HepG2 (cell line): Measurements from ENCODE around the gene UST. TPM values are rescaled to one million over a fixed set of nuclear protein-coding genes. Genes with fewer than 3 reads are reported as not detected.

Experiments used
- ATAC-seq: fragments of 200-7000 bp; cut with Tn5 transposase; 3 replicates; pipeline ENCODE4 v1.9.1; 2020; ENCODE audit warnings: mild to moderate bottlenecking, moderate library complexity
- BruUV-seq: library from RNA; stranded (reverse); fragments of 400-500 nt; replicated peaks from 2 replicates; lab custom pipeline; 2021; lab: Mats Ljungman, UMichigan
- CTCF ChIA-PET: fragments of 300-600 bp; formaldehyde crosslinking; extraction: SDS; loops from one replicate; lab custom pipeline; 2021; ENCODE audit warnings: low total read pairs, inconsistent platforms, low intra/inter-chr PET ratio; lab: Yijun Ruan, JAX
- POLR2A ChIA-PET: fragments of 350-600 bp; sonication (Branson Sonifier 250); formaldehyde crosslinking; loops from one replicate; lab custom pipeline; 2020; ENCODE audit warnings: antibody characterized with exemption, inconsistent platforms; lab: Yijun Ruan, JAX
- DNase-seq: peaks from one replicate; pipeline ENCODE4 v3.0.0-alpha.2; 2015; ENCODE audit warnings: low spot score
- FAIRE-seq: peaks from 3 replicates; lab custom pipeline; 2011; peaks lifted over from hg19 to GRCh38; lab: Jason Lieb, UNC
- H2AFZ ChIP-seq: one replicate; pipeline ENCODE4 v1.6.1; 2011; ENCODE audit warnings: low read length, inconsistent platforms
- H3K27ac ChIP-seq: fragments of 300-600 bp; 3 replicates; pipeline ENCODE4 v1.8.0; 2011; ENCODE audit warnings: mixed run types, mild to moderate bottlenecking, mixed read lengths, low read length, inconsistent platforms; ENCODE audit not compliant: insufficient read depth; ENCODE audit errors: extremely low read length
- H3K27me3 ChIP-seq, 2 experiments: fragments of 200-600 bp in 1 of 2; 2 replicates in 1 of 2; 3 replicates in 1 of 2; pipeline versions ENCODE4 v1.6.0 to v1.8.0; 2011; ENCODE audit warnings: low read length in 2 of 2, mild to moderate bottlenecking in 2 of 2, moderate library complexity in 2 of 2, inconsistent platforms in 1 of 2; ENCODE audit not compliant: insufficient read depth in 2 of 2, control insufficient read depth in 1 of 2
- H3K36me3 ChIP-seq, 2 experiments: fragments of 200-600 bp in 1 of 2; replicated peaks in 1 of 2; 2 replicates in 1 of 2; 3 replicates in 1 of 2; pipeline versions ENCODE4 v1.5.1 to v1.8.0; 2011; ENCODE audit warnings: low read length in 2 of 2, inconsistent platforms in 1 of 2; ENCODE audit not compliant: insufficient read depth in 2 of 2, control insufficient read depth in 1 of 2
- H3K4me1 ChIP-seq: 2 replicates; pipeline ENCODE4 v1.5.1; 2012; ENCODE audit warnings: low read length, inconsistent platforms; ENCODE audit not compliant: insufficient read depth
- H3K4me2 ChIP-seq: 2 replicates; pipeline ENCODE4 v1.6.0; 2011; ENCODE audit warnings: low read depth, low read length, inconsistent platforms
- H3K4me3 ChIP-seq, 3 experiments: fragments of 200-600 bp in 1 of 3; sonication (generic), shearing (Covaris generic) in 1 of 3; replicated peaks in 1 of 3; 2 replicates each; pipeline ENCODE4 v1.5.1; 2011 to 2016; ENCODE audit warnings: low read length in 3 of 3, inconsistent platforms in 2 of 3, low read depth in 2 of 3, mild to moderate bottlenecking in 2 of 3, control low read depth in 1 of 3, mixed read lengths in 1 of 3; ENCODE audit not compliant: insufficient read depth in 1 of 3
- H3K79me2 ChIP-seq: one replicate; pipeline ENCODE4 v1.6.1; 2011; ENCODE audit warnings: low read length, inconsistent platforms; ENCODE audit not compliant: insufficient read depth
- H3K9ac ChIP-seq: 2 replicates; pipeline ENCODE4 v1.6.0; 2011; ENCODE audit warnings: mild to moderate bottlenecking, low read depth, low read length, inconsistent platforms; ENCODE audit not compliant: insufficient read depth
- H3K9me3 ChIP-seq: 2 replicates; pipeline ENCODE4 v1.5.1; 2012; ENCODE audit warnings: mild to moderate bottlenecking, low read length
- H4K20me1 ChIP-seq: 2 replicates; pipeline ENCODE4 v1.6.0; 2011; ENCODE audit warnings: inconsistent platforms, mild to moderate bottlenecking, low read length, moderate library complexity; ENCODE audit not compliant: insufficient read depth
- HMGXB4 ChIP-seq, 2 experiments: sonication (generic) in 1 of 2; formaldehyde crosslinking in 1 of 2; IDR thresholded peaks; 2 replicates each; pipeline versions ENCODE4 v1.4.0 to v1.6.1; 2018 to 2020; ENCODE audit warnings: missing genetic modification reagents in 2 of 2, borderline replicate concordance in 1 of 2, low read depth in 1 of 2, mild to moderate bottlenecking in 1 of 2, missing biosample characterization in 1 of 2
- HNF4A ChIP-seq: sonication (generic); formaldehyde crosslinking; IDR thresholded peaks from 2 replicates; pipeline ENCODE4 v1.4.0; 2020; ENCODE audit warnings: missing genetic modification reagents
- PHF21A ChIP-seq: sonication (generic); formaldehyde crosslinking; IDR thresholded peaks from 2 replicates; pipeline ENCODE4 v1.5.0; 2020; ENCODE audit warnings: mild to moderate bottlenecking, missing genetic modification reagents
- PLSCR1 ChIP-seq: sonication (generic); formaldehyde crosslinking; IDR thresholded peaks from 2 replicates; pipeline ENCODE4 v1.5.0; 2020; ENCODE audit warnings: missing genetic modification reagents, mild to moderate bottlenecking, borderline replicate concordance
- TERF1 ChIP-seq: sonication (generic); formaldehyde crosslinking; IDR thresholded peaks from 2 replicates; pipeline ENCODE4 v1.8.0; 2022; ENCODE audit warnings: mild to moderate bottlenecking, missing genetic modification reagents, moderate library complexity
- TFAP4 ChIP-seq: sonication (generic); IDR thresholded peaks from 2 replicates; pipeline ENCODE4 v1.6.1; 2016; ENCODE audit warnings: low read depth, borderline replicate concordance
- ZFP36L2 ChIP-seq: sonication (generic); formaldehyde crosslinking; IDR thresholded peaks from 2 replicates; pipeline ENCODE4 v1.4.0; 2020; ENCODE audit warnings: missing genetic modification reagents
- ZMYM3 ChIP-seq: sonication (generic); formaldehyde crosslinking; IDR thresholded peaks from 2 replicates; pipeline ENCODE4 v1.5.1; 2020; ENCODE audit warnings: mild to moderate bottlenecking, missing genetic modification reagents
- ZNF30 ChIP-seq: sonication (generic); formaldehyde crosslinking; IDR thresholded peaks from 2 replicates; pipeline ENCODE4 v1.5.0; 2020; ENCODE audit warnings: mild to moderate bottlenecking, missing genetic modification reagents
- ZNF382 ChIP-seq: sonication (generic); formaldehyde crosslinking; IDR thresholded peaks from 2 replicates; pipeline ENCODE4 v1.5.0; 2020; ENCODE audit warnings: missing genetic modification reagents, mild to moderate bottlenecking, borderline replicate concordance
- ZNF543 ChIP-seq: sonication (generic); formaldehyde crosslinking; IDR thresholded peaks from 2 replicates; pipeline ENCODE4 v1.4.0; 2020; ENCODE audit warnings: mild to moderate bottlenecking, missing genetic modification reagents
- ZNF614 ChIP-seq: IDR thresholded peaks from 2 replicates; pipeline ENCODE4 v1.6.1; 2018; ENCODE audit warnings: missing biosample characterization, missing genetic modification reagents, inconsistent platforms, borderline replicate concordance
- WGBS: methylation state at CpG from one replicate; pipeline ENCODE4 v1.1.6; 2017; ENCODE audit warnings: low lambda C conversion rate; 5-methylcytosine and 5-hydroxymethylcytosine counted together
- in situ Hi-C: cut with HindIII; loops from 2 replicates; pipeline ENCODE4 v1.10.0; 2017; ENCODE audit warnings: low pct_unique_long_range_greater_than_20kb; ENCODE audit not compliant: extremely low pct_ligation_motif_present
- intact Hi-C: fragments of 100-400 bp; cut with micrococcal nuclease; formaldehyde crosslinking; loops from one replicate; pipeline ENCODE4 v1.10.0; 2022; ENCODE audit not compliant: unreplicated experiment
- polyA plus RNA-seq, 8 experiments: library from polyadenylated mRNA; depleted of rRNA in 3 of 8; stranded (reverse) in 7 of 8; unstranded in 1 of 8; fragments of >200 nt; fragmentation: Illumina TruSeq in 4 of 8; extraction: Trizol in 4 of 8; gene quantifications; 2 replicates each; pipeline versions ENCODE4 v1.2.1 to v1.2.3, GENCODE V29; 2011 to 2016; ENCODE audit warnings: low read depth in 4 of 8, missing spikeins in 1 of 8, mixed read lengths in 1 of 8; ENCODE audit not compliant: insufficient read depth in 1 of 8
- total RNA-seq, 5 experiments: library from RNA; depleted of rRNA; stranded (reverse); fragments of >200 nt; fragmentation: Illumina TruSeq; extraction: Trizol; gene quantifications; 2 replicates each; pipeline ENCODE4 v1.2.3, GENCODE V29; 2016; ENCODE audit warnings: low read depth in 1 of 5

The UST gene
- total and polyA plus RNA-seq, 2 of the 13 experiments (the other 11 are each of a cell fraction or from before 2014, with no cell fraction given) = 0.27 TPM; not detected in 1

- ChIA-PET POLR2A (no interaction called here), CTCF (no interaction called here)
- no TSS peak for BruUV-seq
- no peak for FAIRE-seq
- H2AFZ ChIP-seq = no peak overlapping the region
- WGBS = 63% methylated on average over 2 of the region's 2 CpGs
- H3K4me2 ChIP-seq = no peak overlapping the region
- H3K9ac ChIP-seq = no peak overlapping the region
- H3K27me3 ChIP-seq = no peaks in the 10 kb centered on the region
- H4K20me1 ChIP-seq = no peaks in the 10 kb centered on the region
- H3K9me3 ChIP-seq = no peaks in the 10 kb centered on the region
- H3K4me3 ChIP-seq = no peak overlapping the region
- no peaks in the 10 kb centered on the region for H3K36me3 ChIP-seq
- no peak for DNase-seq
- intact Hi-C loops (no loop called here), in situ Hi-C loops (no loop called here)
- TF ChIP-seq ZNF382 = no peak
- no peak for TF ChIP-seq PHF21A (CRISPR knock-in tag)
- no peak for TF ChIP-seq ZNF614 (CRISPR knock-in tag)
- ATAC-seq = no peak
- peaks cover 7% of the 10 kb centered on the region for H3K4me1 ChIP-seq
- H3K79me2 ChIP-seq = no peaks in the 10 kb centered on the region
- H3K27ac ChIP-seq = no peak overlapping the region
Measured at GRCh38 chr6:149049230-149049629, 302.4 kb downstream of the UST start.

- BruUV-seq = no TSS peak
- Histone ChIP-seq H3K27me3 (no peaks in the 10 kb centered on the region), H3K27ac (no peak overlapping the region), H3K79me2 (no peaks in the 10 kb centered on the region), H3K4me2 (no peak overlapping the region), H3K4me1 (peaks cover 17% of the 10 kb centered on the region), H3K9me3 (no peaks in the 10 kb centered on the region), H3K36me3 (no peaks in the 10 kb centered on the region), H2AFZ (no peak overlapping the region), H3K4me3 (no peak overlapping the region), H4K20me1 (no peaks in the 10 kb centered on the region), H3K9ac (no peak overlapping the region)
- ATAC-seq (no peak), FAIRE-seq (no peak), DNase-seq (no peak)
- ChIA-PET POLR2A (no interaction called here), CTCF (no interaction called here)
- in situ Hi-C loops (no loop called here), intact Hi-C loops (no loop called here)
- whole genome bisulfite sequencing = 18% methylated on average over 1 of the region's 1 CpG
- TF ChIP-seq HNF4A (CRISPR knock-in tag) = no peak
- TF ChIP-seq ZNF543 (CRISPR knock-in tag) = no peak
- no peak for TF ChIP-seq TERF1
- TF ChIP-seq PLSCR1 (CRISPR knock-in tag) = no peak
- TF ChIP-seq HMGXB4 (CRISPR knock-in tag; IDR thresholded peaks at IDR 0.05; ENCODE audit: borderline replicate concordance in 1 of 2, low read depth in 1 of 2) = no peak
- TF ChIP-seq ZMYM3 = no peak
- no peak for TF ChIP-seq ZNF30 (CRISPR knock-in tag)
- no peak for TF ChIP-seq TFAP4
- no peak for TF ChIP-seq ZFP36L2 (CRISPR knock-in tag)
Measured at GRCh38 chr6:149050160-149050559, 303.3 kb downstream of the UST start.
